Neural progenitor cell (in vitro differentiated cells): ENCODE results near the gene STK36.

Experiments
- EZH2 ChIP-seq: fragments of 200-600 bp; sonication (generic); IDR thresholded peaks from 2 replicates; pipeline ENCODE4 v1.6.1; 2017; ENCODE audit warnings: antibody characterized with exemption, mild to moderate bottlenecking, moderate library complexity
- EZH2phosphoT487 ChIP-seq: fragments of 200-600 bp; sonication (generic); IDR thresholded peaks from 2 replicates; pipeline ENCODE4 v1.6.1; 2017; ENCODE audit warnings: antibody characterized with exemption
- TF ChIP-seq, protein P1 (sequence below): fragments of 200-600 bp; sonication (generic); IDR thresholded peaks from 2 replicates; pipeline ENCODE4 v1.5.1; 2017; ENCODE audit warnings: antibody characterized with exemption, mild to moderate bottlenecking

DNA sequence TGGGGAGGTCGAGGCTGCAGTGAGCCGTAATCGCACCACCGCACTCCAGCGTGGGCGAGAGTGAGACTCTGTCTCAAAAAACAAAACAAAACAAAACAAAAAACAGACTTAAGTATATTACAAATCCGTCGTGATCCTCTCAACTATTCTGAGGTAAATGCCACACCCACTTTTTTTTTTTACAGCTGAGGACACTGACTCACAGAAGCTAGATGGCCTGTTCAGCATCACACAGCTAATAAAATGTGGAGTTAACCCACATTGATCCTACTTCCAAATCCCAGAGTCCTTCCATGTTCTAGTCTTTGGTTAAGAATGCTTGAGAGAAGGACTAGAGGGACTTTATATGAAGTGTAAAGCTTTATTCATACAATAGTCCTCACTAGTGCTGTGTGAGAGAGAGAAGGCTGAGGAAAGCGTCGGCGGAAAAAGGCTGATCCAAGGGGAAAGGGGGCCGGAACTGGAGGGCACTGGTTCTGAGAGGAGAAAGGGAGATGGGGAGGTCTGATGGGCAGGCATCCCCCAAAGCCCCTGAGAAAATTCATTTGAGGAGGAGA lies 711 bp upstream of the STK36 start:
- TF ChIP-seq, protein P1, sequence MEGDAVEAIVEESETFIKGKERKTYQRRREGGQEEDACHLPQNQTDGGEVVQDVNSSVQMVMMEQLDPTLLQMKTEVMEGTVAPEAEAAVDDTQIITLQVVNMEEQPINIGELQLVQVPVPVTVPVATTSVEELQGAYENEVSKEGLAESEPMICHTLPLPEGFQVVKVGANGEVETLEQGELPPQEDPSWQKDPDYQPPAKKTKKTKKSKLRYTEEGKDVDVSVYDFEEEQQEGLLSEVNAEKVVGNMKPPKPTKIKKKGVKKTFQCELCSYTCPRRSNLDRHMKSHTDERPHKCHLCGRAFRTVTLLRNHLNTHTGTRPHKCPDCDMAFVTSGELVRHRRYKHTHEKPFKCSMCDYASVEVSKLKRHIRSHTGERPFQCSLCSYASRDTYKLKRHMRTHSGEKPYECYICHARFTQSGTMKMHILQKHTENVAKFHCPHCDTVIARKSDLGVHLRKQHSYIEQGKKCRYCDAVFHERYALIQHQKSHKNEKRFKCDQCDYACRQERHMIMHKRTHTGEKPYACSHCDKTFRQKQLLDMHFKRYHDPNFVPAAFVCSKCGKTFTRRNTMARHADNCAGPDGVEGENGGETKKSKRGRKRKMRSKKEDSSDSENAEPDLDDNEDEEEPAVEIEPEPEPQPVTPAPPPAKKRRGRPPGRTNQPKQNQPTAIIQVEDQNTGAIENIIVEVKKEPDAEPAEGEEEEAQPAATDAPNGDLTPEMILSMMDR = no peak
- no peak for TF ChIP-seq EZH2
- no peak for TF ChIP-seq EZH2phosphoT487
